GM19043 (cell line): ENCODE measurements around the gene NHLRC1.
"Not testable (repeated sequence)": the region's sequence is repeated elsewhere in the genome, so short reads cannot be mapped to it uniquely, and the experiment has no call there.

Experiments
- ATAC-seq: cut with Tn5 transposase; IDR thresholded peaks from one replicate; pipeline ENCODE4 v1.9.1; 2021; ENCODE audit warnings: low read depth; ENCODE audit not compliant: unreplicated experiment

Gene NHLRC1

GRCh38 chr6:18122128-18123093 is at the start of gene NHLRC1:
Gene NHLRC1 (minus strand): TSS chr6:18122677. CDS start chr6:18122606, 71 bp downstream.
- peak; percentile 99 for ATAC-seq

GRCh38 chr6:18171871-18172270 is 49.4 kb upstream of the NHLRC1 start:
- no peak for ATAC-seq

DNA sequence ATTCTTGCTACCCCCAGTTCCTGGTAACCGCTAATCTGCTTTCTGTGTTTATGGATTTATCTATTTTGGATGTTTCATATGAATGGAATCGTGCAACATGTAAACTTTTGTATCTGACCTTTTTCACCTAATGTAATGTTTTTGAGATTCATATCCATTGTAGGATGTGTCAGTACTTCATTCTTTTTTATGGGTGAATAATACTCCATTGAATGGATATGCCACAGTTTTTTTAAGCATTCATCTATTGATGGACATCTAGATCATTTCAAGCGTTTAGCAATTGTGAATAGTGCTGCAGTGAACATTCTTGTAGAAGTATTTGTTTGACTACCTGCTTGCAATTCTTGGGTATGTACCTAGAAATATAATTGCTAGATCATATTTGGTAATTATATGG is 45.8 kb upstream of the NHLRC1 start:
- ATAC-seq: no peak

DNA sequence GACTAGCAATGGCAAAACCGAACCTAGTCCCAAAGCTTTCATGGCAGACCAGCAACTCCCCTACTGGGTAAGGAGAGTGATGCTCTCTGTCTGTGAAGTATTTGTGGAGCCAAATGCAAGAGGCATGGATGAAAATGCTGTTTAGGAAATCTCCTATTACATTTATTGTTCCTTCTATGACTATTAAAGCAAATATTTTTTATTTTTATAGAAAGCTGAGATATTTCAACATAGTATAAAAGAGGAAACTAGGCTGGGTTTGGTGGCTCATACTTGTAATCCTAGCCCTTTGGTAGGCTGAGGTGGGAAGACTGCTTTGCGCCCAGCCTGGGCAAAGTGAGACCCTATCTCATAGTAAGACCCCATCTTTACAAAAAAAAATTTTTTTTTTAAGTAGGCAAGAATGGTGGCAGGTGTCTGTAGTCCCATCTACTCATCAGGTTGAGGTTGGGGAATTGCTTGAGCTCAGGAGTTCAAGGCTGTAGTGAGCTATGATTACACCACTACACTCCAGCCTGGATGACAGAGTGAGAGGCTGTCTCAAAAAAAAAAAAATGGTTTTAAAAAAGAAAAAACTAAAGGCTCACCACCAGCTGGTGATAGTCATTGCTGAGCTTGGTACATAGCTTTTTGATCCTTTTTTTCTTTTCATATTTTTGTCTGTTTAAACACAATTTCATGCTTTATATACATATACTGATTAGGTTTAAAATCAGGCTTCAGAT is 44.0 kb upstream of the NHLRC1 start:
- ATAC-seq: no peak

GRCh38 chr6:18165751-18166150 is 43.3 kb upstream of the NHLRC1 start:
- no peak for ATAC-seq

GRCh38 chr6:18162401-18162800 is 39.9 kb upstream of the NHLRC1 start:
- ATAC-seq: no peak

GRCh38 chr6:18161431-18161830 is 39.0 kb upstream of the NHLRC1 start:
- no peak for ATAC-seq

GRCh38 chr6:18160911-18161310 is 38.4 kb upstream of the NHLRC1 start:
- ATAC-seq: no peak

DNA sequence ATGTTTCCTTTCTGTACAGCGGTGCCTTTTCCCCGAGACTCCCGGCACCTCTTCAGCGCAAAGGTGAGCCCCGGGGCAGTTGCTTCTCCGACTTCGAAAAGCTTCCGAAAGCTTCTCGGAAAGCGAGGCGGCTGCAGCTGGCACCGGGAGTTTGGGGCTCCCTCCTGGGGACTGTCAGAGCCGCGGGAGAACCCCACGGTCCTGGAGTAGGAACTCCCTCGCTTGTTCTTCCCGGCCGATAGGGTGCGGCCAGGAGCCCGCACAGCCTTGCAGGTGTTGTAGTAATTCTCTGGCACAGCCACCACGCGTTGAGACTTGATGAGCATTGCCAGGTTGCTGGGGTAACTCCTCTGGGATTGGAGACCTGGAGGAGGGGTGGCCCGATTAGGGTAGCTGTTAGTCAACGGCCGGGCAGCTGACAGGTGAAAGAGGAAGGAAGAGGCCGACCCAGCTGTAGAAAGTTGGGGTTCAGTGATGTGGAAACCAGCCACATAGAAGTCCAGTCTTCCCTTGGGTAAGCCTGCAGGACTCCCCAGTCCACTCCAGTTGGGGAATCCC is 33.5 kb upstream of the NHLRC1 start:
- peak; percentile 35 for ATAC-seq

GRCh38 chr6:18155150-18155863 is 32.8 kb upstream of the NHLRC1 start, which contains the start of gene KDM1B:
Gene KDM1B (plus strand): TSS chr6:18155422. CDS start chr6:18159896, 4,474 bp downstream.
- ATAC-seq: peak; percentile 89

DNA sequence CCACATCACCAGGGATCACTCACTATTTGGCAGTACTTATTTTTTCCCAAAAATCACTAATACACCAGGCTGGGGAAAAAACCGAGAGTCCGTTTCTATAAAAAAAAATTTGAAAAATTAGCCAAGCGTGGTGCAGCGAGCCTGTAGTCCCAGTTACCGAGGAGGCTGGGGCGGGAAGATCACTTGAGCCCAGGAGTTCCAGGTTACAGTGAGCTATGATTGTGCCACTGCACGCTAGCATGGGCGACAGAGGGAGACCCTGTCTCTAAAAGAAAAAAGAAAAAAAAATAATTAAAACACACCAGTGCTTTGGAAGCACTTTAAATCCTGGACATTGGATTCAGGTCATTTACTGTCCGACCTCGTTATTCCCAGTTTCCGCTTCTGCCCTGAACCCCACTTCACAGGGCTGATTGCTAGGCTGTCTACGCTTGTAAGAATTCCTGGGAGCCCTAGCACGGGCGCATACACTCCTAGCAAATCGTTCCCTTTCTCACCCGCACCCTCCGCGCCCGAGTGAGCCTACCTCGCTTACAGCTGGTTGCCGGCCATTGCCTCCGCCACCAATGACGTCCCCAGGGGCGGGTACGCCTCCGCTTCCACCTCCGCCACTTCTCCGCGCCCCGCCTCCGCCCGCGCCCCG is 32.2 kb upstream of the NHLRC1 start, which contains the start of gene TPMT:
Gene TPMT, minus strand, starts transcription at position 571 of the 643 bp plus-strand sequence. CDS start 5,950 bp downstream, outside the sequence.
- peak; percentile 46 for ATAC-seq

DNA sequence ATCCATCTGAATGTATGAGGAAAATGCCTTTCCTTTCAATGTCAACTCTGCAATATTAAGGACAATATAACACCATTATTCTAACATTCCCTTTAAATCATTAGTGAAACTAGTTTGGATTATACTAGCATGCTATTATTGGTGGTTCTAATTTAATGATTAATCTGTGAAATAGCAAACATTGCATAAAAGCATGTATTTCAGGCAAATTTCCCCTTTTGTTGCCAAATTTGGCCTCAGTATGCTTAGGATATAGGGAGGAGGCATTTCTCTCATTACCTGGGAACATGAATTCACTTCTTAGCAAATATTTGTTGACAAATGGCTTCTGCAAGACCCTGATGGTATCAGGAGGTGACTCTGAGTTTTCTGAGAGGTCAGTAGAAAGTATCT is 30.8 kb upstream of the NHLRC1 start:
- ATAC-seq: no peak

DNA sequence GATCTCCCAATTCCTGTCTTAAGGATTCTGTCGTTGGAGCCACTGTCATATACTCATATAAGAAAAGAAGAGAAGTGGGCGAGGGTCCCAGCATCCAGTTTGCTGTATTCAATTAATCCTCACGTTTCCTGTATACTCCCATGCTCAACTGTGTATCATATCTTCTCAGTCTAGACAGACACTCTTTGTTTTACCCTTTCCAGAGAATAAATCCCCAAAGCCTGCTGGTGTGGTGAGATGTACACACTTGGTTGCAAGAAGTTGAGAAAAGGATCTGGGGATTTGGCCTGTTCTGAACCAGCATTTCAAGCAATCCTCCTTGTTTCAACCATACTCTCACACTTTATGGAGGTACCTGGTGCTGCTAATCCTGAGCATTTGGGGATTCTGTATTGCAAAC is 29.3 kb upstream of the NHLRC1 start:
- ATAC-seq: no peak

GRCh38 chr6:18151391-18151790 is 28.9 kb upstream of the NHLRC1 start:
- ATAC-seq: not testable (repeated sequence)

- ATAC-seq: no peak
These were observed 26.0 kb upstream of the NHLRC1 start for GRCh38 chr6:18148304-18149025.

DNA sequence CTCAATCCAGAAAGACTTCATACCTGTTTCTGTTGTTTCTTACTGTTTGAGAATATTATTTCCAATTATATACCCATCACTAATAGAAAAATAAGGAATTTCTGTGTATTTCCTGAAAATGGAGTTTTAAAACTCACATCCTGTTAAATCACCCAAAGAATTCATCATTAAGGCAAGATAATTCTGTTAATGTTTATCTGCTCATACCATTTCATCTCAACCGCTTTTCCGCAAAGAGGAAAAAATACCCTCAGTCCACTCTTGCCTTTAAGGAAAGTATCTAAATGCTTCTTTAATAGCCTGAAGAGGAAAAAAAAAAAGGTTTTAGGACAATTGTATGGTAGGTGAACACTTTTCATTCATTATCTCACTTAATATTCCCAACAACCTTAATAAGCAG is 25.1 kb upstream of the NHLRC1 start:
- ATAC-seq: no peak

DNA sequence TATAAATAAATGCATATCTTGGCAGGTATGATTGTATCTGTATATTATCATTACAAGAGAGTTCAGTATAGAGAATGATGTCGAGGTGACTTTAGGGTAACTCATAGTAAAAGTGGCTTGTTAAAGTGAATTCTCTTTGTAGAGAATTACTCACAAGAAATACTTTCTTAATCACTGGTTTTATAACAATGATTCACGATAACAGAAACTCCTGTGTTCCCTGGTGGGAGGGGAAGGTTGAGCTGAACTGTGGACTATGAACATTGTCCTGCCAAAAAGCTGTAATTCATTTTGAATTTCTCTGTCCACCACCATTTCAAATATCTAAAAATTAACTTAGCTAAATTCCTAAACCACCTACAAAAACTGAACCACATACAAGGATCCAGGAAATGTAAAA is 24.7 kb upstream of the NHLRC1 start:
- no peak for ATAC-seq

DNA sequence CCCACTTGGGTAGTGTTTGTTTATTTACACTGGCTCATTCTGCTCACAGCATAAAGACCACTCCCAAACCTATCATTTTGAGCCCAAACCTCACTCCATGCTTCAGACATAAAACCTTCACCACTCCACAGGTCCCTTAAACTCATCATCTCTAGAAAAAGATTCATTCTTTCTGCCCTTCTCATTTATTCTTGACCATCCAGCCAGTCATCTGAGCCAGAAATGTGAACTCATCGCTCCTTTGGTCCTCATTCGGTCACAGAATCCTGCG is 20.0 kb upstream of the NHLRC1 start:
- no peak for ATAC-seq

DNA sequence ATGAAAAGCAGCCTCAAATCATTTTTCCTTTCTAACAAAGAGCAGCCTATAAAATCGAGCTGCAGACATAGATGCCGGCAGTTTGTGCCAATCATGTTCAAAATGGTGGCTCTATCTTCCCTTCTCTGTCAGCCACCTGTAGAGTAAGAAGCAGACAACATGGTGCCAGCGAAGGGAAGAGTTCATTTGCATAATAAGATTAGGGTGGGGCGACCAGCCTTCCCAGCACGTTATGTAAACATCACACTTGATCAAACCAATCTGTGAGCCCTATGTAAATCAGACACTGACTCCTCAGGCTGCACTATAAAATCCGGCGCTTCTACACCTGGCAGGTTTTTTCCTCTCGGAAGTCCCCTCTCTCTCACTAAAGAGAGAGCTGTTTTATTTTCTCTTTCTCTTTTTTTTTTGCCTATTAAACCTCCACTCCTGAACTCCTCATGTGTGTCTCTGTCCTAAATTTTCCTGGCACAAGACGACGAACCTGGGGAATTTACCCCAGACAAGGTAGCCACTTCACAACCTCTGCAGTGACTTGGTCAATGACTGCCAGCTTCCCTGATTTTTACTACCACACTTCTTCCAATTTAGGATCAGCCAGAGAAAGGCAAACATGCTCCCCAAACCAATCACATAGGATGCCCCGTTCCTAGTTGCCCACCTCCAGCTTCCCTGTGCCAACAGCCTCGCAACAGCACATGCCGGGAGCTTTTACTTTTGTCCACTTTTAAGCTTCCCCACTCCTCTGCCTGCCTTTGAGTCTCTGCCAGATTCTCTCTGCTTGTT is 19.5 kb upstream of the NHLRC1 start:
- no peak for ATAC-seq
